ENCODE measurements around the gene IFT80.
A peak's percentile ranks its signal among the peaks of the same experiment; 100 is the strongest.

IFT80 gene

DNA sequence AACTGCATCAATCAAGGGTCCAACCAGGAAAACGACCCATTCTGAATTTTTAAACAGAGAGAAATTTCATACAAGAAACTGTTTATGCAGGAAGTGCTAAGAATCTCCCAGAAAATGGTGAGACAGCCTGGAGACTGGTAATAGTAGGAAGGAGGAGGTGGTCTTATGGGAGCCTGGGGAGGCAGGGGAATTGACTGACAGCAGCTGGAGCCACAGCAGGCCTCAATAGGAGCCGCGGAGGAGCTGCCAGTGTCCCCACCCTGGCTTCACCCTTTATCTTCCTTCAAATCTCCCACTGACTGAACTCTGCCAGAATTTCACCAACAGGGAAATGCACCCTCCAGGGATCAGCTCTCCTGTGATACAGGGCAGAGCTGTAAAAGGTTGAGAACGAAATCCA, 181.3 kb downstream of the IFT80 start:
- TF ChIP-seq, protein P1, sequence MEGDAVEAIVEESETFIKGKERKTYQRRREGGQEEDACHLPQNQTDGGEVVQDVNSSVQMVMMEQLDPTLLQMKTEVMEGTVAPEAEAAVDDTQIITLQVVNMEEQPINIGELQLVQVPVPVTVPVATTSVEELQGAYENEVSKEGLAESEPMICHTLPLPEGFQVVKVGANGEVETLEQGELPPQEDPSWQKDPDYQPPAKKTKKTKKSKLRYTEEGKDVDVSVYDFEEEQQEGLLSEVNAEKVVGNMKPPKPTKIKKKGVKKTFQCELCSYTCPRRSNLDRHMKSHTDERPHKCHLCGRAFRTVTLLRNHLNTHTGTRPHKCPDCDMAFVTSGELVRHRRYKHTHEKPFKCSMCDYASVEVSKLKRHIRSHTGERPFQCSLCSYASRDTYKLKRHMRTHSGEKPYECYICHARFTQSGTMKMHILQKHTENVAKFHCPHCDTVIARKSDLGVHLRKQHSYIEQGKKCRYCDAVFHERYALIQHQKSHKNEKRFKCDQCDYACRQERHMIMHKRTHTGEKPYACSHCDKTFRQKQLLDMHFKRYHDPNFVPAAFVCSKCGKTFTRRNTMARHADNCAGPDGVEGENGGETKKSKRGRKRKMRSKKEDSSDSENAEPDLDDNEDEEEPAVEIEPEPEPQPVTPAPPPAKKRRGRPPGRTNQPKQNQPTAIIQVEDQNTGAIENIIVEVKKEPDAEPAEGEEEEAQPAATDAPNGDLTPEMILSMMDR (IDR thresholded peaks at IDR 0.05; ENCODE audit: low read depth, low read length): no peak
- no peak for DNase-seq (ENCODE audit: extremely low read depth, low read depth)

DNA sequence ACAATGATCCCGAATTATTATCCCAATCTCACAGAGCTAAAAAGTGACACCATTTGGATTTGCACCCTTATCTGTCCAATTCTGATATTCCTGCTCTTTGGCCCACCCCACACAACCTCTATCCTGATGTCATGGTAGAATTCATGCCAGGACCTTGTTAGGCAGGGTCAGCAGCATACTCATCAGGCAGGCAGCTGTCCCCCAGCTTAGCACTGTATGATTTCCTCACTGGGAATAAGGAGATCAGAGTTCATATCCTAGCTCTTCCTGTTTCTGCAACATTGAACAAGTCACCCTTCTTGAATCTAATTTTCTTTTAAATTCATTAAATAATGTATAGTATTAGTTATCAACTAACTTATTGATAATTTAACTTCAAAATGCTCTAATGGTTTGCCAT, 185.8 kb downstream of the IFT80 start:
- no peak for DNase-seq (ENCODE audit: extremely low read depth, low read depth)
- TF ChIP-seq, protein P1 (IDR thresholded peaks at IDR 0.05; ENCODE audit: low read depth, low read length): no peak

DNA sequence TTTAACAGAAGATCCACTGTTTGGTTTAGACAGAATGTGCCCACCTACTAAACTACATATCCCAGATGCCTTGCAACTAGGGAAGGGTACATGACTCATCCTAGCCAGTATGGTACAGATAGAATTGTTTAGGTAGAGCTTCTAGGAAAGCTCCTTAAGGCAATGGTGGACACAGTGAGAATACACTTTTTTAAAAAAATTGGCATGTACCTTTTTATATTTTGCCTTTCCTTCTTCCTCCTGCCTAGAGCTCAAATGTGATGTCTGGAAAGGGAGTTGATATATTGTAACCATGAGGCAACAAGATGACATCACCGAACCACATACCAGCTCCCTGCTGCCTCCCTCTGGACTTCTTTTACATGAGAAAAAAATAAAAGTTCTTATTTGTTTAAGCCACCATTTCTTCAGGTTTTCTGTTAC, 188.2 kb downstream of the IFT80 start:
- TF ChIP-seq, protein P1 (IDR thresholded peaks at IDR 0.05; ENCODE audit: low read depth, low read length): peak; percentile 25
- no peak for DNase-seq (ENCODE audit: extremely low read depth, low read depth)

DNA sequence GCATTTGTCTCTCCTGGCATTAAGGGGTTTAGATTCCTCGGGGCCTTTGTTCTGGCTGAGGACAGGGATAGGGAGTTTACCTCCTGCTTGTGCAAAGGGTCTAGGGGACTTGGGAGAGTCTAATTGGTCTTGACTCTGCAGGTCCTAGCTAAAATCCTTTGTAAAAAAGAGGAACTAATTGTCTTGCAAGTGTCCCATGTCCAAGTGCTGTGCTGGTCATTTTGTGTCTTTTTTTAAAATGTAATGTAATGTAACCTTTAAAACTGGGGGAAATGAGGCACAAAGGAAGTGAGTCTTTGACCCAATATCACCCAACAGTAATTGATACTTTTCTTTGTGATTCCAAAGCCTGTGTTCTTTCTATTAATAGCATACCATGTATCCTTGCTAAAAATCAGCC, 188.7 kb downstream of the IFT80 start:
- DNase-seq (ENCODE audit: extremely low read depth, low read depth): no peak
- TF ChIP-seq, protein P1 (IDR thresholded peaks at IDR 0.05; ENCODE audit: low read depth, low read length): no peak
